ENCODE measurements around the gene SC5D.

DNA sequence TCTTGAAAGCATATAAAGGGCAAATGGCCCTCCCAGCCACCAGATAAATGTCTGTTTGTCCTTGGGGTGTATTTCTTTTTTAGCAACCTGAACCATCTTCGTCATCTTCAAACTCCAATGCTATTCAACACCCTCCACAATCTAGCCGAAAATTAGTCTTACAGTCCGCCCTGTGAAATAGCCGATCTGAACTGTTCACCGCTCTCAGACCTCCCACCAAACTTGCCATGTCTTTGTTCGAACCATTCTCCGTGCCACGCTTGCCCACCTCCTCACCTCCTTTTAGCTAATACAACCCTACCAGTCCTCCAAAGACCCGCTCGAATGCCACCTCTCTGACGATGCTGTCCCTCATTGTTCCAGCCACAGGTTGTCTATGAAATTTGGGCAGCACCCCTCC lies 46.0 kb downstream of the SC5D start:
- TF ChIP-seq POLR2A (IDR thresholded peaks at IDR 0.05; ENCODE audit: low read depth, low read length) (no peak), TAF1 (IDR thresholded peaks at IDR 0.05; ENCODE audit: borderline replicate concordance, low read depth, low read length) (no peak), POLR2AphosphoS5 (IDR thresholded peaks at IDR 0.05; ENCODE audit: low read depth, low read length) (no peak)
